Measurements from ENCODE around the gene TPST1. TPM values are rescaled to one million over a fixed set of nuclear protein-coding genes. Genes with fewer than 3 reads are reported as not detected.
"Not testable (repeated sequence)": the region's sequence is repeated elsewhere in the genome, so short reads cannot be mapped to it uniquely, and the experiment has no call there.

TPST1 gene
- polyA plus RNA-seq (ENCODE audit: insufficient read length in 12 of 12) = 10 to 100 TPM in 11 of 12 donors, not detected in 1; 12.7 to 30.2 (median 16.9) TPM
- long read RNA-seq, donor 1, transcript TPST1-201 (6 exons, 2,116 nt) = major isoform, 5 of 31 reads
- long read RNA-seq, donor 1, partial matches to known transcripts = 26 of 31 reads
- long read RNA-seq, donor 1, other reads (novel, unspliced or antisense) = 0 of 31 reads
- long read RNA-seq, donor 2, partial matches to known transcripts = 0 of 3 reads
- long read RNA-seq, donor 2, other reads (novel, unspliced or antisense) = 0 of 3 reads
- long read RNA-seq, donor 3 = 0 reads
- long read RNA-seq, donor 4 = 0 reads
- long read RNA-seq, donor 5, transcript TPST1-201 (6 exons, 2,116 nt) = major isoform, 5 of 10 reads
- long read RNA-seq, donor 5, partial matches to known transcripts = 5 of 10 reads
- long read RNA-seq, donor 5, other reads (novel, unspliced or antisense) = 0 of 10 reads
- long read RNA-seq, donor 6, partial matches to known transcripts = 0 of 2 reads
- long read RNA-seq, donor 6, other reads (novel, unspliced or antisense) = 0 of 2 reads
- long read RNA-seq, donor 7, partial matches to known transcripts = 0 of 1 reads
- long read RNA-seq, donor 7, other reads (novel, unspliced or antisense) = 0 of 1 reads
- long read RNA-seq, donor 8, transcript TPST1-201 (6 exons, 2,116 nt) = major isoform, 5 of 5 reads
- long read RNA-seq, donor 8, partial matches to known transcripts = 0 of 5 reads
- long read RNA-seq, donor 8, other reads (novel, unspliced or antisense) = 0 of 5 reads
- long read RNA-seq, donor 9, transcript TPST1-201 (6 exons, 2,116 nt) = major isoform, 7 of 18 reads
- long read RNA-seq, donor 9, partial matches to known transcripts = 11 of 18 reads
- long read RNA-seq, donor 9, other reads (novel, unspliced or antisense) = 0 of 18 reads
- long read RNA-seq, donor 10, partial matches to known transcripts = 0 of 4 reads
- long read RNA-seq, donor 10, other reads (novel, unspliced or antisense) = 0 of 4 reads
- long read RNA-seq, donor 11, partial matches to known transcripts = 8 of 12 reads
- long read RNA-seq, donor 11, other reads (novel, unspliced or antisense) = 0 of 12 reads

- DNase-seq = peak; percentile 94
Measured at GRCh38 chr7:66204822-66205740, at the start of gene TPST1. TSS of gene TPST1 (plus strand) at chr7:66205334. CDS start at chr7:66240426, 35,092 bp downstream.

DNA sequence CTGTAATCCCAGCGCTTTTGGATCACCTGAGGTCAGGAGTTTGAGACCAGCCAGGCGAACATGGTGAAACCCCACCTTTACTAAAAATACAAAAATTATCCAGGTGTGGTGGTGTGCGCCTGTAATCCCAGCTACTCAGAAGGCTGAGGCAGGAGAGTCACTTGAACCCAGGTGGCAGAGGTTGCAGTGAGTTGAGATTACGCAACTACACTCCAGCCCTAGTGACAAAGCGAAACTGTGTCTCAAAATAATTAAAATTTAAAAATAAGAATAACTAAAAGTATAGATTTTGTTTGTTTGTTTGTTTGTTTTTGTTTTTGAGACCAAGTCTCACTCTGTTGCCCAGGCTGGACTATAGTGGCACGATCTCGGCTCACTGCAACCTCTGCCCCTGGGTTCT, 49.1 kb upstream of the TPST1 start:
- not testable (repeated sequence) for DNase-seq

DNA sequence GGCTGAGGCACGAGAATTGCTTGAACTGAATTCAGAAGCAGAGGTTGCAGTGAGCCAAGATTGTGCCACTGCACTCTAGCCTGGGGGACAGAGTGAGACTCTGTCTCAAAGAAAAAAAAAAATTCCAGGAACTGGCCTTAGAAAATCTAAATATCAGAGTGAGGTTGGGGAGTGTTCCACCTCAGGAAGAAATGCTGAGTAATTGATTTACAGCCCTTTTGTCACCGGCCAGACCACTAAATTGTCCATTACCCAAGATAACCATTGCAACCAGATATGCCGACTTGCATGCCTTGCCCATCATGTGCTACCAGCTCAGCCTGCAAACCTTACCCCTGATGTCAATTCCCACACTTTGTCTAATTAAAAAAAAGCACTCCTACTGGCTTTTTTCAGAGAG, 48.1 kb upstream of the TPST1 start:
- DNase-seq = no peak

GRCh38 chr7:66162622-66163021, 42.5 kb upstream of the TPST1 start:
- no peak for DNase-seq

GRCh38 chr7:66163186-66163610, 41.9 kb upstream of the TPST1 start:
- DNase-seq = no peak

- no peak for DNase-seq
Measured at GRCh38 chr7:66164356-66164755, 40.8 kb upstream of the TPST1 start.

DNA sequence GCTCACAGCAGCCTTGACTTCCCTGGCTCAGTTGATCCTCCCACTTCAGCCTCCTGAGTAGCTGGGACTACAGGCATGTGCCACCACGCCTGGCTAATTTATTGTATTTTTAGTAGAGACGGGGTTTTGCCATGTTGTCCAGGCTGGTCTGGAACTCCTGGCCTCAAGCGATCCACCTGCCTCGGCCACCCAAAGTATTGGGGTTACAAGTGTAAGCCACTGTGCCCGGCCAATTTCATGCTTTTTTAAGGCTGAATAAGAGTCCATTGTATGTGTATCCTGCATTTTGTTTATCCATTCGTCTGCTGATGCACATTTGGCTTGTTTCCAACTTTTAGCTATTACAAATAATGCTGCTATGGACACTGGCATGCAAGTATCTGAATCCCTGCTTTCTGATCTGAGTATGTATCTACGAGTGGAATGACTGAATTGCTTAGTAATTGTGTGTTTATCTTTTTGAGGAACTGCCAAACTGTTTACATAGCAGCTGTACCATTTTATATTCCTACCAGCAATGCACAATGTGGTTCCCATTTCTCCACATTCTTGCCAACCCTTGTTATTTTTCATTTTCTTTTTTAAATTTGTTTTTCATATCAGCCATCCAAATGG, 37.3 kb upstream of the TPST1 start:
- no peak for DNase-seq

GRCh38 chr7:66169616-66170015, 35.5 kb upstream of the TPST1 start:
- DNase-seq = no peak

GRCh38 chr7:66170309-66171231, 34.6 kb upstream of the TPST1 start:
- DNase-seq = no peak

DNA sequence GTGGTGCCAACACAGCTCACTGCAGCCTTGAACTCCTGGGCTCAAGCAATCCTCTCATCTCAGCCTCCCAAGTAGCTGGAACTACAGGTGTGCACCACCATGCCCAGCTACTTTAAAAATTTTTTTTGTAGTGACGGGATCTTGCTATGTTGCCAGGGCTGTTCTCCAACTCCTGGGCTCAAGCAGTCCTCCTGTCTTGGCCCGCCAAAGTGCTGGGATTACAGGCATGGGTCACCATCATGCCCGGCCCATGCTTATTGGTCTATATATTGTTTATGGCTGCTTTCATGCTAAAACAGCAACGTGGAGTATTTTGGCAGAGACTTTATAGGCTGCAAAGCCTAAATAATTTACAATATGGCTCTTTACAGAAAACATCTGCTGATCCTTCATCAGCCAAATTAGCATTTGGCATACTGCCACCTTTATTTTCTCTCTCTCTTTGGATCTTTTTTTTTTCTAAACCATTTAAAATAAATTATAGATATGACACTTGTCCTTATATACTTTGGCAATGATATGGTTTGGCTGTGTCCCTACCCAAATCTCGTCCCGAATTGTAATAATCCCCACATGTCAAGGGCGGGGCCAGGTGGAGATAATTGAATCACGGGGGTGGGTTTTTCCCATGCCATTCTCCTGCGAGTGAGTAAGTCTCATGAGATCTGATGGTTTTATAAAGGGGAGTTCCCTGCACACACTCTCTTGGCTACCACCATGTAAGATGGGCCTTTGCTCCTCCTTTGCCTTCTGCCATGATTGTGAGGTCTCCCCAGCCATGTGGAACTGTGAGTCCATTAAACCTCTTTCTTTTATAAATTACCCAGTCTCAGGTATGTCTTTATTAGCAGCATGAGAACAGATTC, 32.4 kb upstream of the TPST1 start:
- not testable (repeated sequence) for DNase-seq

DNA sequence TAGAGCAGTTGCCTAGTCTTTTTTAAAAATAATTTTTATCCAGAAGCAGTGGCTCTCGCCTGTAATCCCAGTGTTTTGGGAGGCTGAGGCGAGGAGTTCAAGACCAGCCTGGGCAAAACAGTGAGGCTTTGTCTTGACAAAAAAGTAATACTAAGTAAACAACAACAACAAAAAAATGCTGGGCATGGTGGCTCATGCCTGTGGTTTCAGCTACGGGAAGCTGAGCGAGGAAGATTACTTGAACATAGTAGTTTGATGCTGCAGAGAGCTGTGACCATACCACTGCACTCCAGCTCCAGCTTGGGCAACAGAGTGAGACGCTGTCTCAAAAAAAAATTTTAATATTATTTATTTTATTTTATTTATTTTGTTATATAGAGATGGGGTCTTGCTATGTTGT, 31.3 kb upstream of the TPST1 start:
- DNase-seq = no peak

DNA sequence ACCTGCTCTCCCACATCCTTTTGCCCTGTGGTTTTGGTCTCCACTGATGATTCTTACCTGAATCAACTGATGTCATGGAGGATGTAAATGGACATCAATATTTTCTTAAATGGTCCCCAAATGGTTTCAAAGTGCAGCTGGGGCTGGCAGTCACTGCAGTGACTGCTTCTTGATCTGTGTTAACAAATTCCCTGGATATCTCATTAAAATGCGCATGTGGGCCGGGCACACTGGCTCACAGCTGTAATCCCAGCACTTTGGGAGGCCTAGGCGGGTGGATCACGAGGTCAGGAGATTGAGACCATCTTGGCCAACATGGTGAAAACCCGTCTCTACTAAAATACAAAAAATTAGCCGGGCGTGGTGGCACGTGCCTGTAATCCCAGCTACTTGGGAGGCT, 30.1 kb upstream of the TPST1 start:
- not testable (repeated sequence) for DNase-seq

- no peak for DNase-seq
Measured at GRCh38 chr7:66176914-66177313, 28.2 kb upstream of the TPST1 start.

DNA sequence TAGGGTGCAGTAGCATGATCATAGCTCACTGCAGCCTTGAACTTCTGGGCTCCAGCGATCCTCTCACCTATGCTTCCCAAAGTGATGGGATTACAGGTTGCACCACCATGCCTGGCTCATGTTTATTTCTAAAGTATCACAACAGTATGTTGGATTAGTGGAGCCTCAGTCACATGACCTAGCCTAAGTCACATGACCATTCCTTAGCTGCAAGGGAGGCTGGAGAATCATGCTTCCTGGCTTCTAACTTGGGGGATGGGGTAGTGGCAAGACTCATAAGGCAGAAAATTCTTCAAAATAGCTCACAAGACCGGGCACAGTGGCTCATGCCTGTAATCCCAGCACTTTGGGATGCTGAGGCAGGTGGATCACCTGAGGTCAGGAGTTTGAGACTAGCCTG, 26.9 kb upstream of the TPST1 start:
- DNase-seq = no peak

DNA sequence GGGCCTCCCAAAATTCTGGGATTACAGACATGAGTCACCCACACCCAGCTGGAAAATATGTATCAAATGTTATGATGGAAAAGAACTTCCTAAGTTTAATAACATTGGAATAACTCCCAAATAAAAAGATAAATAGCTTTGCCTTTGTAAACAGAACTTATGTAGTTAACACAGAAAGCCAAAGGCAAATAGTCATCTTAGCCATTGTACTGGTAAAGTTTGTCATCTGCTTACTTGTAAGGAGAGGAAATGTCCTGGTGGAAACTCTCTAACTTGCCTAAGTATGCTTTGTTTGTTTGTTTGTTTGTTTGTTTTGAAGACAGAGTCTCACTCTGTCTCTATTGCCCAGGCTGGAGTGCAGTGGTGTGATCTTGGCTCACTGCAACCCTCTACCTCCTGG, 23.8 kb upstream of the TPST1 start:
- DNase-seq = no peak

GRCh38 chr7:66181845-66182244, 23.3 kb upstream of the TPST1 start:
- no peak for DNase-seq

DNA sequence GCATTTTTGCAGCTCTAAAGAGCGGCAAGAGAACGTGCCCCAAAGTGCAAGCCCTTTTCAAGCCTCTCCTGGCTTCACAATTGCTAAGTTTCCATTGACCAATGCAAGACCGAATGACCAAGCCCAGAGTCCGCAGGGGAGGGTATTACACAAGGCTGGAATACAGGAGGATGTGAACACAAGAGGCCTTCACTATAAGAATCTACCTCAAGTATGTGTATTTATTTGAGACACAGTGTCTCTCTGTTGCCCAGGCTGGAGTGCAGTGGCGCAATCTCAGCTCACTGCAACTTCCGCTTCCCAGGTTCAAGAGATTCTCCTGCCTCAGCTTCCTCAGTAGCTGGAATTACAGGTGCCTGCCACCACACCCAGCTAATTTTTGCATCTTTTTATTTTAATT, 22.2 kb upstream of the TPST1 start:
- DNase-seq = no peak

- no peak for DNase-seq
Measured at GRCh38 chr7:66183700-66184099, 21.4 kb upstream of the TPST1 start.

Data from muscle of arm (tissue), 14 donors.